Fibroblast of the conjunctiva (primary cell): ENCODE results near the gene ATP2B1.
"Not testable (repeated sequence)": the region's sequence is repeated elsewhere in the genome, so short reads cannot be mapped to it uniquely, and the experiment has no call there.

Source experiments
- DNase-seq: peaks from one replicate; pipeline ENCODE4 v3.0.0-alpha.2; 2010; ENCODE audit warnings: low read depth

Gene ATP2B1

DNA sequence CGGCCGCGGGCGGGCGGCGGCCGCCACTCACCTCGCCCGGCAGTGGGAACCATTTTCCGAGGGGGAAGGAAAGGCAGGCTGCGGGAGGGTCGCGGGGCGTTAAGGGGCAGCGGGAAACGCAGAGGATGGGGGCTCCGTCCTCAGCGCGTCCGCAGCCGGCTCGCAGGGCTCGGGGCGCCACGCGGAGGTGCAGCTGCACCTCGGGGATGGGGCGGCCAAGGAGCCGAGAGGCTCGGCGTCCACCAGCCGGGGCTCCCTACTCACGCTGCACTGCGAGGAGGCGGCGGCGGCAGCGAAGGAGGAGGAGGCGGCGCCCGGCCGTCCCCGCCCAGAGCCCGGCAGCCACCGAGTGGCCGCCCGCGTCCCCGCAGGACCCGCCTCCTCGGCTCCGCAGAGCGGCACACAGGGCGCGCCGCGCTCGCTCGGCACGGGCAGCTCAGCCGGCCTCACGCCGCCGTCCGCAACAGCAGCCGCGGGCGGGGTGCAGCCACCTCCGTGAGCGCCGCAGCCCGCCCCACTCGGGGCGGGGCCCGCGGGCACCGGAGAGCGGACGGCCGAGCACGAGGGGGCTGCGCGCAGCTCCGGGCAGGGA is at the start of gene ATP2B1:
Gene ATP2B1 (minus strand): TSS at position 274 of the 592 bp plus-strand sequence. CDS start 52,952 bp downstream, outside the sequence.
- DNase-seq: peak; percentile 81

- not testable (repeated sequence) for DNase-seq
These were observed 49.3 kb upstream of the ATP2B1 start for GRCh38 chr12:89757987-89758386.

DNA sequence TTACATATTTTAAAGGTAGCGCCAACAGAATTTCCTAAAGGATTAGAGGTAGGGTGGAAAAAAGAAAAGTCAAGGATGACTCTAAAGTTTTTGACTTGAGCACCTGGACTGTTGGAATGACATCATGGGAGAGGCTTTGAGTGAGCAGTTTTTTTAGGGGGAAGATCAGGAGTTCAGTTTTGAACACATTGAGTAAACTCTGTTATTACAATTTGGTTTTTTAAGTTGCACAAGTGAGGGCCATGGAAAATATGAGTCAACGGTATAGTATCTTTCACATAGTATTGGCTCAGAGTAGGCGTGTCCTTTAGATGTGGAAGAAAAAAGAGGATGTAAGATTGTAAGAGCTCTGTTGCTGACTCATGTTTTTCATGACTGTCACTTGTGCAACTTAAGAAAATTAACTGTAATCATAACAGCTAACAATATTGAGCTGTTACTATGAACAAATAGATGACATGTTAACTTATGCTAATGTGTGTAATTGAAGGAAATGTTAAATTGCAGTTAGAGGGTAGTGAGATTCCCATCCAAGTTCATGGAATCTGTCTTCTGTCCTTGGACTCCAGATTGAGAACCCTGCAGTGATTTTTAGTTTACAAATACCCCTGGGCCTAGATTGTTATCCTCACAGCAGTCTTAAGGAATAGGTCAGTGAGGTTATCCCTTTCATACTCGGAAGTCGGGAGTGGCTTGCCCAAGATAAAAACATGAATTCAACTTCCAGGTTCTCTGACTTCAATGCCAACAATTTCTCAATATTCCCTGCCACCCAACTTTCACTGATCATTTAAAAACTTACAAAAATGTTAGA is 48.2 kb upstream of the ATP2B1 start:
- peak; percentile 100 for DNase-seq

DNA sequence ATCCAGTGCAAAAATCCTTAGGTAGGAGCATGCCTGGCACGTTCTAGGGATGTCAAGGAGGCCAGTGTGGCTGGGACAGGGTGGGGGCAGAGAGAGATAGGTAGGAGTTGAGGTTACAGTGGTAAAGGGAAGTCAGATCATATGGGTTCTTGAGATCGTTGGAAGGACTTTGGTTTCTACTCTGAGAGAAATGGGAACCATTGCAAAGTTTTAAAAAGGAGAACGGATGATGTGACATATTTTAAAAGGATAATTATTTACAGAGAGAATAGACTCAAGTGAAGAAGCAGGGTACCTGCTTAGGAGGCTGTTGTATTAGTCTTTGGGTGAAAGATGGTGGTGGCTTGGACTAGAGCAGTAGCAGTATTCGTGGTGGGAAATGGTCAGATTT is 47.6 kb upstream of the ATP2B1 start:
- DNase-seq: no peak

DNA sequence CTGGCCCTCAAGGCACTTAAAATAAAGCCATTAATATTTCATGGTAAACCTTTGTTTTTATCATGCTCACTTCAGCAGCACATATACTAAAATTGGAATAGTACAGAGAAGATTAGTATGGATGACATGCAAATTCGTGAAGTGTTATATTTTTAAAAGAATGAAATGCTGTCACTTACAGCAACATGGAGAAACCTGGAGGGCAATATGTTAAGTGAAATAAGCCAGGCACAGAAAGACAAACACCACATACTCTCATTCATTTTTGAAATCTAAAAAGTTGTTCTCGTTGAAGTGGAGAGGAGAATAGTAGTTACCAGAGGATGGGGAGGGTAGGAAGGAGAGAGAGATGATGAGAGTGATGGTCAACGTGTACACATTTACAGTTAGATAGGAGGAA is 45.4 kb upstream of the ATP2B1 start:
- no peak for DNase-seq

DNA sequence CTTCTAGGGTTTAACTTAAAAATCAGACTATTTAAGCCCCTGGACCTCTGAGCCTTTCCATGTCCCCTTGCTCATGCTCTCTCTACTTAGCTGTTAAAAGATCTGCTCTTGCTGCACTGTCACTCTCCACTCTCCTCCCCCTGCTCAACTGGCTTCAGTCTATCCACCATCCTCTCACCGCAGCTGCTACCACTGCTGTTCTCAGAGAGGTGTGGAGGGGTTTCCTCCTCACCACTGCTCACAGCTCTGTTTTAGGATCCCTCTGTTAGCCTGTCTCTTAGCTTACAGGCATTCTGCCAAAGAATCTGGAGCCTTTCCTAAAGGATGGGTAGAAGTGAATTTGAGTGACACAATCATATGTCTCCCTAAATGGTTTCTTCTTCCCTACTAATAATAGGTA is 43.7 kb upstream of the ATP2B1 start:
- no peak for DNase-seq

DNA sequence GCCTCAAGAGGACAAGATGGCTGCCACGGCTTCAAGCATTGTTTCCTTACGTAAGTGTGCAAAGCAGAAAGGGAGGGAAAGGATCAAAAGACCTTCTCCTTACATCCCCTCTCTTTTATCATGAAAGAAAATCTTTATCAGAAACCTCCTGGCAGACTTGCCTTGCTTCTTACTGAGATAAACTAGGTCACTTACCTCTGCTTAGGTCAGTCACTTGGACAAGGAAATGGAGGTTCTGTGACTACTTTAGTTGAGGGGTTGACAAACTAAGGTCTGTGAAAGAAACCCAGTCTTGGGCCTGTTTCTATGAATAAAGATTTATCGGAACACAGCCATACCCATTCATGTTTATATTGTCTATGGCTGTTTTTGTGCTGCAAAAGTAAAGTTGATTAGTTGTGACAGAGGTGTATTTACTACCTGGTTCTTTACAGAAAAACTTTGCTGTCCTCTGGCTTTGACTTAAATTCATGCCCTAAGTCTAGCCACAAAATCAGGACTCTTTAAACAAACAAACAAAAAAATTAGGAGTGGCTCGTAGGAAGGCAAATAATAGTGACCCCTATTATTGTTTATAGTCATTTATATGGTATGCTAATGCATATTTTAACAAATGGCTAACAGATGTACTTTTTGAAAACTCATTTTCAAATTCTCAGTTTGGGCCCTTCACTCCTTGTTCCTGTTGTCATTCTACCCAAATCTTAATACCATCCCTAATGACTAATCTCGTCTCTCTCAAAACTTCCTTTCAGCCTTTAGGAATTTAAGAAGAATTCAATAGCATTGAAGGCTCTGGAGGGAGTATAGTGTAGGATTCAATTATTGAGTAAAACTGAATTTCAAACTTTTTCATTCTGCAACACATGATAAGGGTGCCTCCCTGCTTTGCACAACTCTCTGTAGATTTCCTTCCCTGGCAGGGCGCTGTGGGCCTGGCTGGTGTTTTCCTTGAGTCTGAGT is 42.0 kb upstream of the ATP2B1 start:
- peak; percentile 71 for DNase-seq

- DNase-seq: no peak
These were observed 40.2 kb upstream of the ATP2B1 start for GRCh38 chr12:89748791-89749190.

DNA sequence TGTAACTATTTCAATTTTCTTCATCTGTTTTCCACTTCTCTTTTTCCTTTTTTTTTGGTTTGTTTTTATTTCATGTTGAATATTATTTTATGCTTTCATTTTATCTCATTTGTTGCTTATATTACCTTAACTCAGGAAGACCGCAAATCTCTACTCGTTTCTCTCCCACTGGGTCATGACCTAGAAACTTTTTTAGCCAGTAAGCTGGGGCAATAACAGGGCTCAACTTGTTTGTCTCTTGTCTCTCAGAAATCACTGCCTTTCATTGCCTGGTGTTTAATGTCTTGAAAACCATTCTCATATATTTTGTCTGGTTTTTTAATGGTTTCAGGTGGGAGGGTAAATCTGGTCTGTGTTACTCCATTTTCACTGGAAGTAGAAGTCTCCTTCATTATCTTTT is 36.6 kb upstream of the ATP2B1 start:
- DNase-seq: no peak

GRCh38 chr12:89742337-89743022 is 33.8 kb upstream of the ATP2B1 start:
- DNase-seq: no peak

- no peak for DNase-seq
These were observed 32.3 kb upstream of the ATP2B1 start for GRCh38 chr12:89740943-89741342.

DNA sequence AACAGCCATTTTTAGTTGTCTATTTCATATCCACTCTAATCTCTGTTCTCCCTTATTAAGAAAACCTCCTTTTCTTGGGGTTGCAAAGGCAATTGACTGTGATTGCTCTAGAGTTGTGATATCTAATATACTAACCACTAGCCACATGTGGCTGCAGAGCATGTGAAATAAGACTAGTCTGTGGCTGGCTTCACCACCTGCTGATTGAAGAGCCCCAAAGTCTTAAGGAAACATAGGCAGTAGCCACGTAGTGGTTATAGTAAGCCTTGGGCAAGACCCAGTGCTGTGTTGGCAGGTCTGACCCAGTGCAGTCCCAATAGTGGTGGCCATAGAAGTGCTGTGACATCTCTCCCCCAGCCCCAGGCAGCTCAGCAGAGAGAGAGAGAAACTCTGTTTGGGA is 28.4 kb upstream of the ATP2B1 start:
- no peak for DNase-seq

- DNase-seq: peak; percentile 63
These were observed 25.1 kb upstream of the ATP2B1 start for GRCh38 chr12:89733579-89734201.

GRCh38 chr12:89732522-89732921 is 23.9 kb upstream of the ATP2B1 start:
- DNase-seq: no peak

GRCh38 chr12:89731614-89732013 is 23.0 kb upstream of the ATP2B1 start:
- peak; percentile 74 for DNase-seq

DNA sequence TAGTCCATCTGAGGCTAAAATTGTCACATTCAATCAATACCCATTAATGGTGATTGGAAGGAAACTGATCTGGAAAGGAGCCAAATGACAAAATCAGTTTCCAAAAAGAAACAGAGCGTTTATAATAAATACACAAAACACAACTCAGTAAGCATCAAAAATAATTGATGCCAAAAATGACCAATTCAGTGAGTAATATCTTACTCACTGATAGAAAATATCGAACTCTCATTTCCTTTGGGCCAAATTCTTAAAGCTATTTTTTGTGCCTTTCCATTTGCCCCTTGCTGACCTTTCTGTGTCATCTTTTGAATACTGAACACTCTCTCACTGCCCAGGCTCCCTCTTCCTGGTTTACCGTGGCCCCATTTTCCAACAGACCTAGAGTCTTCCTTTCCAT is 22.5 kb upstream of the ATP2B1 start:
- no peak for DNase-seq

- DNase-seq: no peak
These were observed 21.4 kb upstream of the ATP2B1 start for GRCh38 chr12:89729946-89730459.

- no peak for DNase-seq
These were observed 14.6 kb upstream of the ATP2B1 start for GRCh38 chr12:89723276-89723675.

- no peak for DNase-seq
These were observed 12.8 kb upstream of the ATP2B1 start for GRCh38 chr12:89721291-89721987.

DNA sequence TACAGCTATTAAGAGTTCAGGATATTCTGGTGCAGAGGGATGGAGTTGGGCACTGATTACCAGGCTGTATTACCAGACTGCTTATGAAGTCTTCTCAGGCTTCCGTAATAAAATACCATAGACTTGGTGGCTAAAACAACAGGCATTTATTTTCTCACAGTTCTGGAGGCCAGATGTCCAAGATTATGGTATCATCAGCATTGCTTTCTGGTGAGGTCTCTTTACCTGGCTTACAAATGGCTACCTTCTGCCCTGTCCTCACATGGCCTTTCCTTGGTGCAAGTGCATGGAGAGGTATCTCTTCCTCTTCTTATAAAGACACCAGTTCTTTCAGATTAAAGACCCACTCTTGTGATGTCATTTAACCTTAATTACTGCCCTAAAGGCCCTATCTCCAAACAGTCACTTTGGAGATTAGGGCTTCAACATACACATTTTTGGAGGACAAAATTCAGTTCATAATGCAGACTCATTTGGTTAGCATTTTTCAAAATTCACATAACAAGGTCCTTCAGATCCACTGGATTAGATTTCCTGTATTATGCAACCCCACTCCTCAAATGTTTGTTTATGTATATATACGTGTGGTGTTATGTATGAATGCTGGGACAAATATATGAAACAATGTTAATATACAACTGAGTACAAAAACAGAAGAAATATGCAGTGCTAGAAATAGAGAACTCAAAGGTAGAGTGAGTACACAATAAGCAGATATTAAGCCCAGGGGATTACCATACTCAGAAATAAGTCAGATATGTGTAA is 9.3 kb upstream of the ATP2B1 start:
- no peak for DNase-seq
